ENCODE measurements around the gene ENPP5.
"Not testable (repeated sequence)": the region's sequence is repeated elsewhere in the genome, so short reads cannot be mapped to it uniquely, and the experiment has no call there.

The ENPP5 gene

GRCh38 chr6:46172176-46172575 lies 1.4 kb upstream of the ENPP5 start:
- no peak for DNase-seq

- DNase-seq = no peak
These were observed 10.7 kb downstream of the ENPP5 start for GRCh38 chr6:46160102-46160501.

GRCh38 chr6:46159229-46159628 lies 11.6 kb downstream of the ENPP5 start:
- no peak for DNase-seq

- no peak for DNase-seq
These were observed 14.1 kb downstream of the ENPP5 start for GRCh38 chr6:46156701-46157100.

GRCh38 chr6:46149066-46149465 lies 21.7 kb downstream of the ENPP5 start:
- not testable (repeated sequence) for DNase-seq

- DNase-seq = no peak
These were observed 26.5 kb downstream of the ENPP5 start for GRCh38 chr6:46144270-46144669.

- no peak for DNase-seq
These were observed 32.5 kb downstream of the ENPP5 start for GRCh38 chr6:46138281-46138680.

- no peak for DNase-seq
These were observed 33.4 kb downstream of the ENPP5 start for GRCh38 chr6:46137387-46137786.

GRCh38 chr6:46136831-46137230 lies 33.9 kb downstream of the ENPP5 start:
- no peak for DNase-seq

GRCh38 chr6:46135176-46135575 lies 35.6 kb downstream of the ENPP5 start:
- DNase-seq = no peak

GRCh38 chr6:46134216-46134615 lies 36.6 kb downstream of the ENPP5 start:
- no peak for DNase-seq

GRCh38 chr6:46131291-46131690 lies 39.5 kb downstream of the ENPP5 start:
- DNase-seq = not testable (repeated sequence)

GRCh38 chr6:46130666-46131065 lies 40.1 kb downstream of the ENPP5 start:
- peak; percentile 53 for DNase-seq

- DNase-seq = peak; percentile 97
These were observed 40.9 kb downstream of the ENPP5 start, which contains the start of gene ENPP4 for GRCh38 chr6:46129629-46130511. Gene ENPP4, plus strand, starts transcription at chr6:46129989. Its CDS starts 9,595 bp downstream, at chr6:46139584.

- no peak for DNase-seq
These were observed 41.5 kb downstream of the ENPP5 start for GRCh38 chr6:46129291-46129628.

GRCh38 chr6:46128476-46128875 lies 42.3 kb downstream of the ENPP5 start:
- DNase-seq = no peak

- DNase-seq = not testable (repeated sequence)
These were observed 51.1 kb downstream of the ENPP5 start for GRCh38 chr6:46119679-46120078.

GRCh38 chr6:46118836-46119235 lies 51.9 kb downstream of the ENPP5 start:
- DNase-seq = no peak

GRCh38 chr6:46118157-46118556 lies 52.6 kb downstream of the ENPP5 start:
- DNase-seq = no peak

GRCh38 chr6:46116289-46116688 lies 54.5 kb downstream of the ENPP5 start:
- no peak for DNase-seq

GRCh38 chr6:46115634-46116033 lies 55.1 kb downstream of the ENPP5 start:
- DNase-seq = no peak

GRCh38 chr6:46113370-46113769 lies 57.4 kb downstream of the ENPP5 start:
- DNase-seq = no peak

All from hematopoietic multipotent progenitor cell treated with erythropoietin and hydrocortisone succinate and interleukin-3 and kit ligand, for 8 days (in vitro differentiated cells).